Activated CD4-positive, alpha-beta T cell treated with anti-CD3 and anti-CD28 coated beads, Interleukin-2, amount 50 U/mL, for 1 hour (primary cell): ENCODE data around the gene KRT33B.

ENCODE experiments used
- DNase-seq: peaks from one replicate; pipeline ENCODE4 v3.0.0-alpha.2; 2020

KRT33B gene

DNA sequence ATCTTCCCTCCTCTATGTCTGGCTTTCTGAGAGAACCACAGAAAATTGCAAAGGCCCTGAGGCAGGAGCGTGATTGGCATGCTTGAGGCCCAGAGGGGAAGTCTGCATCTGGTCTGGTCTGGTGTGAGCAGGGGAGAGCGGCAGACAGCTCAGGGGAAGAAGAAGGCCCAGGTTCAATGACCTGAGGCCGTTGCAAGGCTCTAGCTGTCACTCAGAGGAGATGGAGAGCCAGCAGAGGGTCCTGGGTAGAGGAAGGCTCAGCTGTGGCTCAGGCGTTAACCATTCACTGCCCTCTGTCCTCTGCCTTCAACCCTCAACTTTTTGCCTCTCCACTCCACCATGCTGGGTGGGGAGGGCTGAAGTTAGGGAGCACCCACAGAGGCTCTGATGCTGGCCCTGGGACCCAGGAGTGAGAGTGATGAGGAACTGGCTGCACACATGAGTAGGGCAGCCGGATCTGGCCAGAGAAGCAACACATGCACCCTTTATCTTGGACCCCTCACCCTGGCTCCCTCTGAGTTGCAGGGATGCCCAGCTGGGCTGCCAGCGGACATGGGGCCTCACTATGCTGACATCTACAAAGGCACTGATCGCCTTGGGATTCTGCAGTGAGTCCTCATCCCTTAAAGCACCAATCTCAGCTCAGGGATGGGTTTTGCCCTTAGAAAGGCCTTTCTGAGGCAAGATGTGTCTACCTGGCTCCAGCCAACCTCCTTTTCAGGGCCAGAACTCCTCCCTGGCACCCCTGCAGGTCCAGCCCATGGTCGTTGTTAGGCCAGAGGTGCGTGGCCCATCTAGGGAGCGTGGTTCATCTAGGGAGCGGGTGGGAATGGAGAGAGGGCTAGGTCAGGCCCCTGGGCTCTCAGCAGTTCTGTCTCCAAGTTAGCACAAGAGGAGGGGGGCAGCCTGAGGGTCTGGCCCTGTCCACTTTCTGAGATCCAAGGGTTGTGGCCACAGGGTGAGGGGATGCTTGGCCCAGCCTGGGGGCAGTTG is 46.4 kb downstream of the KRT33B start:
- no peak for DNase-seq

DNA sequence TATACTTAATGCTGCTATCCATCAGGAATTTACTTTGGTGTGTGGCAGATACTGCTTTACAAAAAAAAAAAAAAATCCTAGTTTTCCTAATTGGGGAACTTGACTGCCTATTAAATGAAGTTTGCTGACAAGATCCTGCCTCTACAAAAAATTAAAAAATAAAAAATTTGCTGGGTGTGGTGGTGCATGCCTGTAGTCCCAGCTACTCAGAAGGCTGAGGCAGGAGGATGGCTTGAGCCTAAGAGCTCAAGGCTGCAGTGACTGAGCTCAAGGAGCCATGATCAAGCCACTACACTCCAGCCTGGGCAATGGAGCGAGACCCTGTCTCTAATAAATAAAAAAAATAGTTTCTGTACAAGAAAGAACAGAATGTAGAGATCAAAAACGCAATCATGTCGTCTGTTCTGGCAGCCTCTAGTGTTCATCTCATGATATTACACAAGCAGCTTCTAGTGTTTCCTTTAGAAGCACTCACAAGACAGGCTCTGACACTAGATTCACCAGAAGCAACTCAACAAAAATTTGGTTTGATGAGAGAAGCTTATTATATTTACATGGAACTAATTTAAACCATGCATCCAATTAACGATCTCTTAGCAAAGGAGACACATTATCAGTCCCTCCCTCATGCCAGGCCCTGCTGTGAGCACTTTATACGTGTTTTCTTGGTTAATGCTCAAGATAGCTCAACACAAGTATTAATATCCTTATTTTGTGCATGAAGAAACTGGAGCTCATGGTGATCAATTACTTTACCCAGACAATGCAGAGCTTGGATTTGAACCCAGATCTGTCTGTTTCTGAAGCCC is 47.3 kb downstream of the KRT33B start:
- DNase-seq = no peak

DNA sequence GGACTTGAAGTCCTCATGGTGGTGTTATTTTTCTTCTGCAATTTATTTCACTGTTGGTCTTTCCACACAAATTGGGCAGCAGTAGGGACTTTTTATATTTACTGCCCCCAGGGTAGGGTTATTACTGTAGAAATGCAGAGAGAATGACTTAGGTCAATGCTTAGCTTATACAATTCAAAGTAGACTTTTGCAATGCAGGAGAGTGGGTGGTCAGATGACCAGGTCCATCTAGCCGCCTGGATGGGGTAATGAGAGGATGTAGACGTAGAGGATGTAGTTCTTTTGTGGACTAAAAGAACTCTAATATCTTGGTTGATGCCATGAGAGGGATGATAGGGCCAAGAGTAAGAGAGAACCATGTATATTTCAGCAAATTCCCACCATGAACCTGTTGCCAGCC is 51.4 kb downstream of the KRT33B start:
- no peak for DNase-seq

DNA sequence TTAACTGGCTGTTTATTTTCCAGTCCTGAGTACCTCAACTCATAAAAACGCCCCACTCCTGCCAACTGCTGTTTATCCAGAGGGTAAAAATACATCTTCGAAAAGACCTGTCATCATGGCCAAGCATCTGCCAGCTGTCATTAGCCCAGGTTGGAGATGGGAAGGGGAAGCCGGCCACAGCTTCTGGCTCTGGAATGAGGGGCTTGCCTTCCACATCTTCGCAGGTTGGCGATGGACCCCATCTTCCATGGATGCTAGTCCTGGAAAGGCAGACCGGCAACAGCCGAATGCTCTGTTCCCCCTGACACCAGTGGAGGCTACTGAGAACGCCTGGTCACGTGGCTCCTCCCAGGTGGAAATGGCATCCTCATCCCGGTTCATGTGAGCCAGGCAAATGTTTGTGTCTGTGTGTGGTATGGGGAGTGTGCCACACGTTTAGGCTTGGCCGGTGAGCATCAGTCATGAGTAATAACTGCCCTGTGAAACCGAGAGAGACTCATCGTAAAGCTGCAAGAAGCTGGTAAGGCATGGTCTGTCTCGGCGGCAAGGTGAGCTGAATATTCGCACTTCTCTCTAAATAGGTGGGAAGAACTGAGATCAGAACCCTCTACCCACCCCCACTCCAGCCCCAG is 53.7 kb downstream of the KRT33B start:
- DNase-seq = no peak

DNA sequence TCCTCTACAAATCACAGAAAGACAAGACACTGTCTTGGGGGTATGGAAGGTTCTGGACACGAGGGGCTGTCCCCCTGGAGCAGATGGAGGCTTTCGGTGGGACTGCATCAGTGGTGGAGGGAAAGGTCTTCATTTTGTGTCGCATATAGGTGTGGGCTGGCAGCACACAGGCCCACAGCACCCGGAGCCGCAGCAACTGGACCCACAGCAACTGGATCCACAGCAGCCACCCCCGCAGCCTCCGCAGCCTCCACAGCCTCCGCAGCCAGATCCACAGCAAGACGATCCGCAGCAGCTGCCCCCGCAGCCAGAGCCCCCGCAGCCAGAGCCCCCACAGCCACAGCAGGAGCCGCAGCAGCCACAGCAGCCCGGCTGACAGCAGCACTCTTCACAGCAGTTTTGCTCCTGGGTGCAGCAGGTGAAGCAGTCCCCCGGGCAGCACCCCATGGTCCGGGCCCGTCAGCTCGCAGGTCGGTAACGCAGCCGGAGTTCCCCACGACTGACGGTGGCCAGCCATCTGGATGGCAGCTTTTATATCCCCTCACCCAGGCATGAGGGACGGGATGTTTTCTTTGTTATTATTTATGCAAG is 54.3 kb downstream of the KRT33B start, which contains the start of gene KRTAP17-1:
KRTAP17-1 (minus strand) TSS at position 507 of the 591 bp plus-strand sequence; CDS start at position 447, 60 bp downstream.
- no peak for DNase-seq
